Neural cell (in vitro differentiated cells): ENCODE measurements around the gene DOCK4.

Experiments used
- MXI1 ChIP-seq: fragments of 450-650 bp; conservative IDR thresholded peaks from 2 replicates; pipeline ENCODE4 v1.6.1; 2014; ENCODE audit warnings: antibody characterized with exemption, mild to moderate bottlenecking; ENCODE audit not compliant: poor library complexity, severe bottlenecking
- POLR2AphosphoS5 ChIP-seq: IDR thresholded peaks from 2 replicates; pipeline ENCODE4 v1.6.1; 2012
- TAF1 ChIP-seq: IDR thresholded peaks from 2 replicates; pipeline ENCODE4 v1.6.1; 2012; ENCODE audit warnings: low read depth
- TF ChIP-seq, protein P1 (sequence below): fragments of 450-650 bp; IDR thresholded peaks from 2 replicates; pipeline ENCODE4 v1.5.1; 2014; ENCODE audit warnings: antibody characterized with exemption, mild to moderate bottlenecking, moderate library complexity; ENCODE audit not compliant: poor library complexity, severe bottlenecking
- TF ChIP-seq, protein P2 (sequence below): IDR thresholded peaks from 2 replicates; pipeline ENCODE4 v1.6.1; 2012; ENCODE audit warnings: borderline replicate concordance

DNA sequence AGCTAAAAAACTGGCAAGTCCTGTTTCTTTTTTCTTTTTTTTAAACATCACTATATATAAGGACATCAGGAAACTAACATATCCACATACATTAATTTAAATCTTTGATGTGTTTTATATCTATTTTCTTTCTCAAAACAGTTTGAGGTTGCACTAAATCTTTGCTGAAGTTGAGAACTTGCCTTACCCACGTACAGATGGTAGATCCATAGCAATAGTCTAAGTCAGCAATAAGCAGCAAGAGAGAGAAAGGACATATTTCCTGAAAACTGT is 417.2 kb downstream of the DOCK4 start:
- TF ChIP-seq, protein P1, sequence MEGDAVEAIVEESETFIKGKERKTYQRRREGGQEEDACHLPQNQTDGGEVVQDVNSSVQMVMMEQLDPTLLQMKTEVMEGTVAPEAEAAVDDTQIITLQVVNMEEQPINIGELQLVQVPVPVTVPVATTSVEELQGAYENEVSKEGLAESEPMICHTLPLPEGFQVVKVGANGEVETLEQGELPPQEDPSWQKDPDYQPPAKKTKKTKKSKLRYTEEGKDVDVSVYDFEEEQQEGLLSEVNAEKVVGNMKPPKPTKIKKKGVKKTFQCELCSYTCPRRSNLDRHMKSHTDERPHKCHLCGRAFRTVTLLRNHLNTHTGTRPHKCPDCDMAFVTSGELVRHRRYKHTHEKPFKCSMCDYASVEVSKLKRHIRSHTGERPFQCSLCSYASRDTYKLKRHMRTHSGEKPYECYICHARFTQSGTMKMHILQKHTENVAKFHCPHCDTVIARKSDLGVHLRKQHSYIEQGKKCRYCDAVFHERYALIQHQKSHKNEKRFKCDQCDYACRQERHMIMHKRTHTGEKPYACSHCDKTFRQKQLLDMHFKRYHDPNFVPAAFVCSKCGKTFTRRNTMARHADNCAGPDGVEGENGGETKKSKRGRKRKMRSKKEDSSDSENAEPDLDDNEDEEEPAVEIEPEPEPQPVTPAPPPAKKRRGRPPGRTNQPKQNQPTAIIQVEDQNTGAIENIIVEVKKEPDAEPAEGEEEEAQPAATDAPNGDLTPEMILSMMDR, result no peak
- TF ChIP-seq, protein P2, sequence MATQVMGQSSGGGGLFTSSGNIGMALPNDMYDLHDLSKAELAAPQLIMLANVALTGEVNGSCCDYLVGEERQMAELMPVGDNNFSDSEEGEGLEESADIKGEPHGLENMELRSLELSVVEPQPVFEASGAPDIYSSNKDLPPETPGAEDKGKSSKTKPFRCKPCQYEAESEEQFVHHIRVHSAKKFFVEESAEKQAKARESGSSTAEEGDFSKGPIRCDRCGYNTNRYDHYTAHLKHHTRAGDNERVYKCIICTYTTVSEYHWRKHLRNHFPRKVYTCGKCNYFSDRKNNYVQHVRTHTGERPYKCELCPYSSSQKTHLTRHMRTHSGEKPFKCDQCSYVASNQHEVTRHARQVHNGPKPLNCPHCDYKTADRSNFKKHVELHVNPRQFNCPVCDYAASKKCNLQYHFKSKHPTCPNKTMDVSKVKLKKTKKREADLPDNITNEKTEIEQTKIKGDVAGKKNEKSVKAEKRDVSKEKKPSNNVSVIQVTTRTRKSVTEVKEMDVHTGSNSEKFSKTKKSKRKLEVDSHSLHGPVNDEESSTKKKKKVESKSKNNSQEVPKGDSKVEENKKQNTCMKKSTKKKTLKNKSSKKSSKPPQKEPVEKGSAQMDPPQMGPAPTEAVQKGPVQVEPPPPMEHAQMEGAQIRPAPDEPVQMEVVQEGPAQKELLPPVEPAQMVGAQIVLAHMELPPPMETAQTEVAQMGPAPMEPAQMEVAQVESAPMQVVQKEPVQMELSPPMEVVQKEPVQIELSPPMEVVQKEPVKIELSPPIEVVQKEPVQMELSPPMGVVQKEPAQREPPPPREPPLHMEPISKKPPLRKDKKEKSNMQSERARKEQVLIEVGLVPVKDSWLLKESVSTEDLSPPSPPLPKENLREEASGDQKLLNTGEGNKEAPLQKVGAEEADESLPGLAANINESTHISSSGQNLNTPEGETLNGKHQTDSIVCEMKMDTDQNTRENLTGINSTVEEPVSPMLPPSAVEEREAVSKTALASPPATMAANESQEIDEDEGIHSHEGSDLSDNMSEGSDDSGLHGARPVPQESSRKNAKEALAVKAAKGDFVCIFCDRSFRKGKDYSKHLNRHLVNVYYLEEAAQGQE, result no peak
- TF ChIP-seq POLR2AphosphoS5, result no peak
- no peak for TF ChIP-seq TAF1
- TF ChIP-seq MXI1, result no peak
